DND-41 (cell line): ENCODE data around the gene TMA16.
A peak's percentile ranks its signal among the peaks of the same experiment; 100 is the strongest.

ENCODE experiments used
- ATAC-seq: fragments of 200-7000 bp; cut with Tn5 transposase; 3 replicates; pipeline ENCODE4 v1.9.1; 2021; ENCODE audit warnings: low read depth; ENCODE audit not compliant: insufficient read depth
- DNase-seq: peaks from one replicate; pipeline ENCODE4 v3.0.0-alpha.2; 2020
- H2AFZ ChIP-seq: 2 replicates; pipeline ENCODE4 v1.6.0; 2012; ENCODE audit warnings: low read depth, low read length
- H3K27ac ChIP-seq: 2 replicates; pipeline ENCODE4 v1.5.1; 2012; ENCODE audit warnings: low read length, inconsistent platforms
- H3K27me3 ChIP-seq: fragments of 200-600 bp; sonication (generic); 2 replicates; pipeline ENCODE4 v1.6.0; 2012; ENCODE audit warnings: low read length, mild to moderate bottlenecking, inconsistent platforms; ENCODE audit not compliant: insufficient read depth, poor library complexity
- H3K36me3 ChIP-seq: 2 replicates; pipeline ENCODE4 v1.5.1; 2012; ENCODE audit warnings: low read length, inconsistent platforms; ENCODE audit not compliant: insufficient read depth
- H3K4me1 ChIP-seq: 2 replicates; pipeline ENCODE4 v1.5.1; 2012; ENCODE audit warnings: mild to moderate bottlenecking, low read length; ENCODE audit not compliant: insufficient read depth
- H3K4me2 ChIP-seq: 2 replicates; pipeline ENCODE4 v1.6.0; 2012; ENCODE audit warnings: mild to moderate bottlenecking, moderate library complexity, low read length, inconsistent platforms; ENCODE audit not compliant: insufficient read depth
- H3K4me3 ChIP-seq, 2 experiments: fragments of 200-600 bp in 1 of 2; shearing (Covaris generic) in 1 of 2; 2 replicates each; pipeline ENCODE4 v1.5.1; 2012 to 2016; ENCODE audit warnings: inconsistent platforms in 2 of 2, low read length in 2 of 2, mild to moderate bottlenecking in 2 of 2, low read depth in 1 of 2, moderate library complexity in 1 of 2
- H3K79me2 ChIP-seq: 2 replicates; pipeline ENCODE4 v1.6.0; 2012; ENCODE audit warnings: low read length, inconsistent platforms; ENCODE audit not compliant: insufficient read depth
- H3K9ac ChIP-seq: 2 replicates; pipeline ENCODE4 v1.6.0; 2012; ENCODE audit warnings: low read depth, mild to moderate bottlenecking, inconsistent platforms, low read length, moderate library complexity
- H3K9me3 ChIP-seq: 2 replicates; pipeline ENCODE4 v1.5.1; 2012; ENCODE audit warnings: low read length, moderate library complexity, mild to moderate bottlenecking, inconsistent platforms; ENCODE audit not compliant: insufficient read depth, severe bottlenecking
- H4K20me1 ChIP-seq: 2 replicates; pipeline ENCODE4 v1.6.0; 2012; ENCODE audit warnings: low read length; ENCODE audit not compliant: insufficient read depth
- CTCF ChIP-seq: IDR thresholded peaks from 2 replicates; pipeline ENCODE4 v1.5.1; 2012; ENCODE audit warnings: borderline replicate concordance, low read length, moderate library complexity, mild to moderate bottlenecking; ENCODE audit not compliant: poor library complexity, severe bottlenecking; ENCODE audit errors: extremely low read depth
- EZH2 ChIP-seq: IDR thresholded peaks from 3 replicates; pipeline ENCODE4 v1.6.1; 2012; ENCODE audit warnings: borderline replicate concordance, low read depth, mild to moderate bottlenecking, moderate library complexity, low read length, inconsistent platforms; ENCODE audit not compliant: severe bottlenecking

Gene TMA16

DNA sequence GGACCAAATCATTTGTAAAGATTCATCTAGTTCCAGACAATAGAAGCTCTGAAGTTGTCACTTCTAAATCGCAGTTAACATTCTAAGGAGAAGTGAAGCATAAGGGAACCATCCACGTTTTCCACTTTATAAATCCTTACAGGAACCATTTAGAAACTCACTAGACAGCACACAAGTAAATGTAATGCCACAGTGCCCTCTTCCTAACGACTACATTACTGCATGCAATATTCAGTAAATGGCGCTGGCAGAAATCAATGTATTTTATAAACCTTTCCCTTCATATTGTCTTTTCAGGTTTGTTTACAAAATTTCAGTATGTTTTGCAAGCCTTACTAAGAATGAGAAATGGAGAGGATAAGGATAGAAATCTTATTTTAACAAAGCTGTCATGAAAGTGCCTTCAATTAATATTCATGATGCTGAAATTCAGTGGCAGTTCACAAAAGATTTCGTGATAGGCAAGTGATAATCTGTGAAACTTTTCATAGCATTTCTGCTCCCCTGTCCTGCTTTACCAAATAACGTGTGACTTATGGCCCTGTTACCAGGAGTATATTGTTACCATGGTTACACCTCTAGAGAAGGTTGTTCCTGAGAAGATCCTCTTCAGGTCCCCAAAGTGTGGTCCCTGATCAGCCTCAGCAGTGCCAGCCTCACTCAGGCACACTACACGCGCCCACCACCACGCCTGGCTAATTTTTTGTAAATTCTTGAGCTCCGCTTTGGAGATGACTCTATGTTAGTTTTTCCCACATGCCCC is 54.2 kb downstream of the TMA16 start:
- Histone ChIP-seq H3K4me3 (no peak overlapping the region), H4K20me1 (no peaks in the 10 kb centered on the region), H3K4me2 (no peak overlapping the region), H2AFZ (no peak overlapping the region), H3K4me1 (peaks cover 6% of the 10 kb centered on the region), H3K79me2 (no peaks in the 10 kb centered on the region), H3K9me3 (no peaks in the 10 kb centered on the region), H3K27ac (no peak overlapping the region), H3K9ac (no peak overlapping the region), H3K36me3 (no peaks in the 10 kb centered on the region), H3K27me3 (no peaks in the 10 kb centered on the region)
- ATAC-seq: peak; percentile 43; the same call in 2 of the 3 replicates
- TF ChIP-seq EZH2 (no peak), CTCF (peak; percentile 80)
- DNase-seq: peak; percentile 18

DNA sequence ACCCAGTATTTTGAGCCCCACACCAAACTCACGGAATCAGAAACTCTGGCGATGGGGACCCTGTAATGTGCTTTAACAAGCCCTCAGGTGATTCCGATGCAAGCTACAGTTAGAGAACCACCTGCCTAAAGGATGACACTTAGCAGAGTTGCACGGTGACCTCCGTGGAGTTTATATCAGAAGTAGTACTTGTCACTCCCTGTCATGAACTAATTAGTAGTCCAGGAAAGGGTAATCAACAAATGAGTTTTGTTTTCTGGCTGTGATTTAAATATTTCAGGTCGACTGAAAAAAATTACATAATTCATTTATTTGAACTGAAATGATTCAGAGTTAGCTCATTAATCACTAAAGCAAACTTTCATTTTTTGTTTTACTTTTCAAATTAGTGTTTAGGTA is 56.4 kb downstream of the TMA16 start:
- Histone ChIP-seq H4K20me1 (no peaks in the 10 kb centered on the region), H2AFZ (no peak overlapping the region), H3K4me3 (no peak overlapping the region), H3K9ac (no peak overlapping the region), H3K9me3 (no peaks in the 10 kb centered on the region), H3K79me2 (no peaks in the 10 kb centered on the region), H3K27ac (no peak overlapping the region), H3K27me3 (no peaks in the 10 kb centered on the region), H3K4me1 (no peaks in the 10 kb centered on the region), H3K4me2 (no peak overlapping the region), H3K36me3 (no peaks in the 10 kb centered on the region)
- DNase-seq (no peak), ATAC-seq (no peak)
- no peak for TF ChIP-seq EZH2
- no peak for TF ChIP-seq CTCF

- Histone ChIP-seq H3K79me2 (no peaks in the 10 kb centered on the region), H3K4me3 (no peak overlapping the region), H3K9me3 (no peaks in the 10 kb centered on the region), H3K27ac (no peak overlapping the region), H3K27me3 (no peaks in the 10 kb centered on the region), H3K4me2 (no peak overlapping the region), H3K4me1 (no peaks in the 10 kb centered on the region), H3K9ac (no peak overlapping the region), H3K36me3 (no peaks in the 10 kb centered on the region), H4K20me1 (no peaks in the 10 kb centered on the region), H2AFZ (no peak overlapping the region)
- DNase-seq (no peak), ATAC-seq (no peak)
- no peak for TF ChIP-seq EZH2
- no peak for TF ChIP-seq CTCF
Measured at GRCh38 chr4:163553146-163553545, 58.7 kb downstream of the TMA16 start.

GRCh38 chr4:163554870-163555465 is 60.5 kb downstream of the TMA16 start:
- H3K4me1 ChIP-seq: no peaks in the 10 kb centered on the region
- no peaks in the 10 kb centered on the region for H3K9me3 ChIP-seq
- no peak overlapping the region for H2AFZ ChIP-seq
- ATAC-seq (no peak), DNase-seq (no peak)
- no peak overlapping the region for H3K4me3 ChIP-seq
- no peak overlapping the region for H3K4me2 ChIP-seq
- H3K79me2 ChIP-seq: no peaks in the 10 kb centered on the region
- H3K27ac ChIP-seq: no peak overlapping the region
- H4K20me1 ChIP-seq: no peaks in the 10 kb centered on the region
- H3K9ac ChIP-seq: no peak overlapping the region
- H3K36me3 ChIP-seq: no peaks in the 10 kb centered on the region
- no peaks in the 10 kb centered on the region for H3K27me3 ChIP-seq
- TF ChIP-seq EZH2: no peak
- peak; percentile 73 for TF ChIP-seq CTCF
